ENCODE results near the gene ACOX1. TPM values are rescaled to one million over a fixed set of nuclear protein-coding genes. Genes with fewer than 3 reads are reported as not detected.

ACOX1 gene
- total and polyA plus RNA-seq, 2 of the 13 experiments (the other 11 are each of a cell fraction or from before 2014, with no cell fraction given): 86.4 to 120 TPM

GRCh38 chr17:75922963-75923874 is 55.7 kb downstream of the ACOX1 start (continued):
- TF ChIP-seq ZNF280D (CRISPR knock-in tag; IDR thresholded peaks at IDR 0.05): 0 out of 2 replicates have a peak, but pooled peaks have one; percentile 23
- no peak for TF ChIP-seq DMTF1 (CRISPR knock-in tag; IDR thresholded peaks at IDR 0.05)
- TF ChIP-seq ZNF710 (CRISPR knock-in tag; IDR thresholded peaks at IDR 0.05; ENCODE audit: borderline replicate concordance): 0 out of 2 replicates have a peak, but pooled peaks have one; percentile 36
- no peak for TF ChIP-seq ZNF879 (CRISPR knock-in tag; IDR thresholded peaks at IDR 0.05)
- TF ChIP-seq MTA1 (CRISPR knock-in tag; IDR thresholded peaks at IDR 0.05; ENCODE audit: borderline replicate concordance): peak; percentile 81; the same call in 1 of the 2 replicates
- no peak for TF ChIP-seq ZKSCAN1 (IDR thresholded peaks at IDR 0.05; ENCODE audit: low read length)
- TF ChIP-seq MLLT10 (CRISPR knock-in tag; IDR thresholded peaks at IDR 0.05): no peak
- TF ChIP-seq RBAK (CRISPR knock-in tag; IDR thresholded peaks at IDR 0.05): no peak
- TF ChIP-seq ARNT2 (CRISPR knock-in tag; IDR thresholded peaks at IDR 0.05; ENCODE audit: low read depth): no peak
- TF ChIP-seq ZNF704 (CRISPR knock-in tag; IDR thresholded peaks at IDR 0.05; ENCODE audit: borderline replicate concordance): no peak
- peak; percentile 17; the same call in 1 of the 2 replicates for TF ChIP-seq ZNF792 (CRISPR knock-in tag; IDR thresholded peaks at IDR 0.05)
- 0 out of 2 replicates have a peak, but pooled peaks have one; percentile 38 for TF ChIP-seq ZNF430 (CRISPR knock-in tag; IDR thresholded peaks at IDR 0.05)
- no peak for TF ChIP-seq ERF (CRISPR knock-in tag; IDR thresholded peaks at IDR 0.05)
- TF ChIP-seq ZNF274 (CRISPR knock-in tag; IDR thresholded peaks at IDR 0.05): 0 out of 2 replicates have a peak, but pooled peaks have one; percentile 76
- no peak for TF ChIP-seq NKX3-1 (CRISPR knock-in tag; IDR thresholded peaks at IDR 0.05)
- TF ChIP-seq ZNF772 (CRISPR knock-in tag; IDR thresholded peaks at IDR 0.05): 0 out of 2 replicates have a peak, but pooled peaks have one; percentile 4
- no peak; the same call in 1 of the 2 replicates for TF ChIP-seq ZNF224 (CRISPR knock-in tag; IDR thresholded peaks at IDR 0.05)
- no peak for TF ChIP-seq NFE2L2 (IDR thresholded peaks at IDR 0.05; ENCODE audit: low read length)
- TF ChIP-seq ZNF225 (CRISPR knock-in tag; IDR thresholded peaks at IDR 0.05): peak; percentile 68; the same call in 1 of the 2 replicates
- peak; percentile 43; the same call in 1 of the 2 replicates for TF ChIP-seq MED1 (CRISPR knock-in tag; IDR thresholded peaks at IDR 0.05)
